ENCODE measurements around the gene IMPDH1.

Gene IMPDH1

DNA sequence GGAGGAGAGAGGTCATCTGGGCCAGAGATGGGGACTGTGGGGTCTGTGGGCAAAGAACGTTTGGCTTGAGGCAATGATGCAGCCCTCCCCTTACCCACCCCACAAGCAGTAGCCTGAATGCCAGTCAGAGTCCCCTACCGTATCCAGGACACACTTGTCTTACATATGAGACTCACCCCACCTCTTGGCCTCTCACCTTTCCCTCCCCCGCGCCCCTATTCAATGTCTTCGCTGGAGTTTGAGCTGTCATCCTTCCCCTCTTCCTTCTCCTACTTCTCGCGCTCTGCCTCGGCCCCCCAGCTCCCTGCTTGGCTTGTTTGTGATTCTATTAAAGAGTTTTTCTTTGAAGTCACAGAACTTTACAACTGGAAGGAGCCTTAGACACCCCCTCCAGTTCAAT is 57.1 kb downstream of the IMPDH1 start:
- no peaks in the 10 kb centered on the region for H3K9me2 ChIP-seq (replicated peaks; ENCODE audit: low read depth, low read length)
- H3K4me1 ChIP-seq (ENCODE audit: insufficient read depth, low read length, poor library complexity, severe bottlenecking) = no peaks in the 10 kb centered on the region
- H3K4me2 ChIP-seq (ENCODE audit: low read depth, low read length, poor library complexity, severe bottlenecking) = no peak overlapping the region
- no peak for TF ChIP-seq EZH2phosphoT487 (IDR thresholded peaks at IDR 0.05; ENCODE audit: borderline replicate concordance)
- TF ChIP-seq, protein P1, sequence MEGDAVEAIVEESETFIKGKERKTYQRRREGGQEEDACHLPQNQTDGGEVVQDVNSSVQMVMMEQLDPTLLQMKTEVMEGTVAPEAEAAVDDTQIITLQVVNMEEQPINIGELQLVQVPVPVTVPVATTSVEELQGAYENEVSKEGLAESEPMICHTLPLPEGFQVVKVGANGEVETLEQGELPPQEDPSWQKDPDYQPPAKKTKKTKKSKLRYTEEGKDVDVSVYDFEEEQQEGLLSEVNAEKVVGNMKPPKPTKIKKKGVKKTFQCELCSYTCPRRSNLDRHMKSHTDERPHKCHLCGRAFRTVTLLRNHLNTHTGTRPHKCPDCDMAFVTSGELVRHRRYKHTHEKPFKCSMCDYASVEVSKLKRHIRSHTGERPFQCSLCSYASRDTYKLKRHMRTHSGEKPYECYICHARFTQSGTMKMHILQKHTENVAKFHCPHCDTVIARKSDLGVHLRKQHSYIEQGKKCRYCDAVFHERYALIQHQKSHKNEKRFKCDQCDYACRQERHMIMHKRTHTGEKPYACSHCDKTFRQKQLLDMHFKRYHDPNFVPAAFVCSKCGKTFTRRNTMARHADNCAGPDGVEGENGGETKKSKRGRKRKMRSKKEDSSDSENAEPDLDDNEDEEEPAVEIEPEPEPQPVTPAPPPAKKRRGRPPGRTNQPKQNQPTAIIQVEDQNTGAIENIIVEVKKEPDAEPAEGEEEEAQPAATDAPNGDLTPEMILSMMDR (conservative IDR thresholded peaks at IDR 0.05; ENCODE audit: low read length) = no peak
- H2AFZ ChIP-seq (ENCODE audit: low read length) = no peak overlapping the region
- no peaks in the 10 kb centered on the region for H3K9me3 ChIP-seq (ENCODE audit: insufficient read depth, low read depth, low read length)
- no peaks in the 10 kb centered on the region for H3K79me2 ChIP-seq (ENCODE audit: insufficient read depth, low read length)
- no peaks in the 10 kb centered on the region for H3K36me3 ChIP-seq (ENCODE audit: insufficient read depth, low read length)
- no peak overlapping the region for H3K9ac ChIP-seq (ENCODE audit: low read depth, low read length, poor library complexity, severe bottlenecking)
- no peak overlapping the region for H3K4me3 ChIP-seq (ENCODE audit: low read length, poor library complexity, severe bottlenecking)
- H4K20me1 ChIP-seq (ENCODE audit: insufficient read depth, low read length, poor library complexity, severe bottlenecking) = no peaks in the 10 kb centered on the region
- no peaks in the 10 kb centered on the region for H3F3A ChIP-seq (ENCODE audit: low read depth)
- no peaks in the 10 kb centered on the region for H3K27me3 ChIP-seq (ENCODE audit: insufficient read depth, low read length, poor library complexity, severe bottlenecking)

DNA sequence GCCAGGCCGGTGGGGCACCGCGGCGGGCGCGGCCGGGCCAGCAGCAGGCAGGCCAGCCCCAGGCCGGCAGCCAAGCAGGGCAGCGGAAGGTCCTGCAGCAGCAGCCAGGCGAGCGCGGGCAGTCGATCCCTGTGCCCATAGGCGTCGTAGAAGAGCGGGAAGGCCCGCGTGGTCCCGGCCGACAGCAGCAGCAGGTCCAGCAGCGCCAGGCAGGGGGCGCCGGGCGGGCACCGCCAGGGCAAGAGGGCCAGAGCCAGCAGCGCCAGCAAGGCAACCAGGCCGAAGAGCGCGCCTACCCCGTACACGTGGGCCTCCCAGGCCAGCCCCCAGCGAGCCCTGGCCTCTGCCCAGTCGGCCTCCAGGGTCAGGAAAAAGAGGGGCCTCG is 57.6 kb downstream of the IMPDH1 start:
- no peaks in the 10 kb centered on the region for H4K20me1 ChIP-seq (ENCODE audit: insufficient read depth, low read length, poor library complexity, severe bottlenecking)
- H3F3A ChIP-seq (ENCODE audit: low read depth) = no peaks in the 10 kb centered on the region
- no peak for TF ChIP-seq EZH2phosphoT487 (IDR thresholded peaks at IDR 0.05; ENCODE audit: borderline replicate concordance)
- H3K9me3 ChIP-seq (ENCODE audit: insufficient read depth, low read depth, low read length) = no peaks in the 10 kb centered on the region
- no peak overlapping the region for H2AFZ ChIP-seq (ENCODE audit: low read length)
- H3K27me3 ChIP-seq (ENCODE audit: insufficient read depth, low read length, poor library complexity, severe bottlenecking) = no peaks in the 10 kb centered on the region
- H3K4me2 ChIP-seq (ENCODE audit: low read depth, low read length, poor library complexity, severe bottlenecking) = no peak overlapping the region
- H3K36me3 ChIP-seq (ENCODE audit: insufficient read depth, low read length) = no peaks in the 10 kb centered on the region
- H3K4me3 ChIP-seq (ENCODE audit: low read length, poor library complexity, severe bottlenecking) = no peak overlapping the region
- H3K9me2 ChIP-seq (replicated peaks; ENCODE audit: low read depth, low read length) = no peaks in the 10 kb centered on the region
- H3K9ac ChIP-seq (ENCODE audit: low read depth, low read length, poor library complexity, severe bottlenecking) = no peak overlapping the region
- H3K4me1 ChIP-seq (ENCODE audit: insufficient read depth, low read length, poor library complexity, severe bottlenecking) = no peaks in the 10 kb centered on the region
- no peaks in the 10 kb centered on the region for H3K79me2 ChIP-seq (ENCODE audit: insufficient read depth, low read length)

- no peak overlapping the region for H3K9ac ChIP-seq (ENCODE audit: low read depth, low read length, poor library complexity, severe bottlenecking)
- no peaks in the 10 kb centered on the region for H3K79me2 ChIP-seq (ENCODE audit: insufficient read depth, low read length)
- TF ChIP-seq, protein P1 (conservative IDR thresholded peaks at IDR 0.05; ENCODE audit: low read length) = no peak
- TF ChIP-seq EZH2phosphoT487 (IDR thresholded peaks at IDR 0.05; ENCODE audit: borderline replicate concordance) = no peak
- H3K4me3 ChIP-seq (ENCODE audit: low read length, poor library complexity, severe bottlenecking) = no peak overlapping the region
- H3K36me3 ChIP-seq (ENCODE audit: insufficient read depth, low read length) = no peaks in the 10 kb centered on the region
- no peak overlapping the region for H3K4me2 ChIP-seq (ENCODE audit: low read depth, low read length, poor library complexity, severe bottlenecking)
- H3K9me3 ChIP-seq (ENCODE audit: insufficient read depth, low read depth, low read length) = no peaks in the 10 kb centered on the region
- no peaks in the 10 kb centered on the region for H3K4me1 ChIP-seq (ENCODE audit: insufficient read depth, low read length, poor library complexity, severe bottlenecking)
- no peaks in the 10 kb centered on the region for H3K9me2 ChIP-seq (replicated peaks; ENCODE audit: low read depth, low read length)
- no peaks in the 10 kb centered on the region for H3F3A ChIP-seq (ENCODE audit: low read depth)
- no peak overlapping the region for H2AFZ ChIP-seq (ENCODE audit: low read length)
- no peaks in the 10 kb centered on the region for H4K20me1 ChIP-seq (ENCODE audit: insufficient read depth, low read length, poor library complexity, severe bottlenecking)
- no peaks in the 10 kb centered on the region for H3K27me3 ChIP-seq (ENCODE audit: insufficient read depth, low read length, poor library complexity, severe bottlenecking)
These were observed 58.3 kb downstream of the IMPDH1 start for GRCh38 chr7:128351296-128352152.

Data from Loucy (cell line).